ENCODE measurements around the gene KCNC4.

DNA sequence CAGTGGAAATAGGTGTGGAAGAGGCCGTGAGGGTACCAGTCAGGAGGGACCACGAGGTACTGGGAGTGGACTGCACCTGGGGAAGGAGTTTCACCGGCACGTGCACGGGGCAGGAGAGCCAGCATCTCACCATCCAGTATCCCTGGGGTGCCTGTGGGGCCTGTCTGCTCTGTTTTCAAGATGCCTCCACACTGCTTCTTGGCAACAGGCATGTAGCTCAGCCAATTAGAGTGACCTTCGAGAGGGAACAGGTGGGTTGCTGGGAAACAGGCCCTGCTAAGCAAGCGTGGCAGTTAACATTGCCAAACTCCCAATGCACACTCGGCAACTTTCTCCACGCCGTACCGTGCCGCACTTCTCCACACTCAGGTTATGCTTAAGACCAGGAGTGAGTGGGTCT is 17.7 kb downstream of the KCNC4 start:
- TF ChIP-seq, protein P1, sequence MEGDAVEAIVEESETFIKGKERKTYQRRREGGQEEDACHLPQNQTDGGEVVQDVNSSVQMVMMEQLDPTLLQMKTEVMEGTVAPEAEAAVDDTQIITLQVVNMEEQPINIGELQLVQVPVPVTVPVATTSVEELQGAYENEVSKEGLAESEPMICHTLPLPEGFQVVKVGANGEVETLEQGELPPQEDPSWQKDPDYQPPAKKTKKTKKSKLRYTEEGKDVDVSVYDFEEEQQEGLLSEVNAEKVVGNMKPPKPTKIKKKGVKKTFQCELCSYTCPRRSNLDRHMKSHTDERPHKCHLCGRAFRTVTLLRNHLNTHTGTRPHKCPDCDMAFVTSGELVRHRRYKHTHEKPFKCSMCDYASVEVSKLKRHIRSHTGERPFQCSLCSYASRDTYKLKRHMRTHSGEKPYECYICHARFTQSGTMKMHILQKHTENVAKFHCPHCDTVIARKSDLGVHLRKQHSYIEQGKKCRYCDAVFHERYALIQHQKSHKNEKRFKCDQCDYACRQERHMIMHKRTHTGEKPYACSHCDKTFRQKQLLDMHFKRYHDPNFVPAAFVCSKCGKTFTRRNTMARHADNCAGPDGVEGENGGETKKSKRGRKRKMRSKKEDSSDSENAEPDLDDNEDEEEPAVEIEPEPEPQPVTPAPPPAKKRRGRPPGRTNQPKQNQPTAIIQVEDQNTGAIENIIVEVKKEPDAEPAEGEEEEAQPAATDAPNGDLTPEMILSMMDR (conservative IDR thresholded peaks at IDR 0.05 in 1 of 2, IDR thresholded peaks at IDR 0.05 in 1 of 2; ENCODE audit: low read depth in 1 of 2, low read length in 2 of 2) = no peak
- TF ChIP-seq EZH2 (IDR thresholded peaks at IDR 0.05; ENCODE audit: low read length, missing control alignments) = no peak
